HCT116 (cell line): ENCODE measurements around the gene TMOD4. TPM values are rescaled to one million over a fixed set of nuclear protein-coding genes. Genes with fewer than 3 reads are reported as not detected.

Experiments
- ATAC-seq: fragments of 200-7000 bp; cut with Tn5 transposase; 2 replicates; pipeline ENCODE4 v1.9.1; 2020; ENCODE audit warnings: mild to moderate bottlenecking, moderate library complexity
- BruUV-seq: library from RNA; stranded (reverse); fragments of 400-500 nt; replicated peaks from 2 replicates; lab custom pipeline; 2021; lab: Mats Ljungman, UMichigan
- CTCF ChIA-PET: fragments of 300-600 bp; sonication (Branson Sonifier 250); formaldehyde crosslinking; loops from one replicate; lab custom pipeline; 2021; ENCODE audit warnings: antibody characterized with exemption; lab: Charles Lee
- POLR2A ChIA-PET: fragments of 300-600, 350-600 bp; sonication (Branson Sonifier 250); formaldehyde crosslinking; loops from one replicate; lab custom pipeline; 2021; ENCODE audit warnings: antibody characterized with exemption; lab: Charles Lee
- RAD21 ChIA-PET, 2 experiments: fragments of 300-600 bp; sonication (Branson Sonifier 250); formaldehyde crosslinking; loops; one replicate each; lab custom pipeline; 2023; ENCODE audit warnings: low total read pairs in 2 of 2; ENCODE audit not compliant: uncharacterized antibody in 2 of 2, unreplicated experiment in 2 of 2, low non-redundant PET in 1 of 2; lab: Charles Lee
- DNase-seq: peaks from one replicate; pipeline ENCODE4 v3.0.0-alpha.2; 2010; ENCODE audit warnings: low read depth, low spot score
- H2AFZ ChIP-seq: fragments of 200-600 bp; shearing (Covaris generic), sonication (generic); 2 replicates; pipeline ENCODE4 v1.6.1; 2017; ENCODE audit warnings: low read depth, mixed run types, mixed read lengths, antibody characterized with exemption, low read length; ENCODE audit not compliant: poor library complexity, severe bottlenecking
- H3K27ac ChIP-seq: 2 replicates; pipeline ENCODE4 v1.5.1; 2012; ENCODE audit warnings: low read depth, low read length
- H3K27me3 ChIP-seq: fragments of 200-600 bp; sonication (generic); 2 replicates; pipeline ENCODE4 v1.6.1; 2016; ENCODE audit warnings: mixed run types, low read length, mixed read lengths; ENCODE audit not compliant: insufficient read depth
- H3K36me3 ChIP-seq, 2 experiments: fragments of 200-500 bp in 1 of 2; fragments of 200-600 bp in 1 of 2; sonication (Bioruptor generic) in 1 of 2; sonication (generic) in 1 of 2; 2 replicates each; pipeline versions ENCODE4 v1.5.1 to v1.6.1; 2014 to 2016; ENCODE audit warnings: low read length in 2 of 2, inconsistent platforms in 1 of 2, mixed read lengths in 1 of 2, mixed run types in 1 of 2; ENCODE audit not compliant: insufficient read depth in 2 of 2, control insufficient read depth in 1 of 2
- H3K4me1 ChIP-seq, 2 experiments: fragments of 200-600 bp in 1 of 2; sonication (generic) in 1 of 2; 2 replicates each; pipeline versions ENCODE4 v1.5.1 to v1.6.1; 2012 to 2017; ENCODE audit warnings: low read length in 2 of 2, inconsistent platforms in 1 of 2, mild to moderate bottlenecking in 1 of 2, mixed read lengths in 1 of 2, mixed run types in 1 of 2, moderate library complexity in 1 of 2; ENCODE audit not compliant: insufficient read depth in 2 of 2, control insufficient read depth in 1 of 2
- H3K4me2 ChIP-seq: fragments of 200-600 bp; sonication (generic); 2 replicates; pipeline ENCODE4 v1.6.1; 2017; ENCODE audit warnings: mixed run types, low read length, mixed read lengths
- H3K4me3 ChIP-seq, 2 experiments: fragments of 200-600 bp in 1 of 2; sonication (generic) in 1 of 2; replicated peaks in 1 of 2; 2 replicates each; pipeline ENCODE4 v1.5.1; 2011 to 2016; ENCODE audit warnings: low read length in 2 of 2, control low read depth in 1 of 2, low read depth in 1 of 2, mild to moderate bottlenecking in 1 of 2, mixed read lengths in 1 of 2, mixed run types in 1 of 2
- H3K79me2 ChIP-seq: fragments of 200-600 bp; sonication (generic); 2 replicates; pipeline ENCODE4 v1.6.1; 2017; ENCODE audit warnings: mild to moderate bottlenecking, mixed run types, low read length, moderate library complexity, mixed read lengths; ENCODE audit not compliant: insufficient read depth
- H3K9ac ChIP-seq: fragments of 200-600 bp; sonication (generic); 2 replicates; pipeline ENCODE4 v1.6.1; 2016; ENCODE audit warnings: low read length, mixed read lengths
- H3K9me2 ChIP-seq: fragments of 200-600 bp; sonication (generic), shearing (Covaris generic); 2 replicates; pipeline ENCODE4 v1.6.1; 2017; ENCODE audit warnings: mixed run types, mild to moderate bottlenecking, moderate library complexity; ENCODE audit not compliant: insufficient read depth
- H3K9me3 ChIP-seq, 2 experiments: fragments of 200-500 bp in 1 of 2; fragments of 200-600 bp in 1 of 2; sonication (Bioruptor generic) in 1 of 2; sonication (generic) in 1 of 2; 2 replicates each; pipeline ENCODE4 v1.6.1; 2014 to 2017; ENCODE audit warnings: low read length in 2 of 2, mixed read lengths in 2 of 2, inconsistent platforms in 1 of 2, low read depth in 1 of 2, mild to moderate bottlenecking in 1 of 2, mixed run types in 1 of 2, moderate library complexity in 1 of 2; ENCODE audit not compliant: control insufficient read depth in 1 of 2, insufficient read depth in 1 of 2
- H4K20me1 ChIP-seq: fragments of 200-600 bp; sonication (generic), shearing (Covaris generic); 2 replicates; pipeline ENCODE4 v1.6.1; 2017; ENCODE audit warnings: mixed run types, mild to moderate bottlenecking, moderate library complexity; ENCODE audit not compliant: insufficient read depth
- CBX3 ChIP-seq: IDR thresholded peaks from 2 replicates; pipeline ENCODE4 v1.6.1; 2012; ENCODE audit warnings: low read depth
- CTCF ChIP-seq, 3 experiments: fragments of 200-600 bp in 1 of 3; sonication (generic) in 1 of 3; IDR thresholded peaks in 2 of 3; conservative IDR thresholded peaks in 1 of 3; 2 replicates each; pipeline ENCODE4 v1.5.1; 2012 to 2017; ENCODE audit warnings: low read depth in 2 of 3, low read length in 2 of 3, antibody characterized with exemption in 1 of 3, borderline replicate concordance in 1 of 3, control low read depth in 1 of 3, mild to moderate bottlenecking in 1 of 3, mixed read lengths in 1 of 3, mixed run types in 1 of 3, moderate library complexity in 1 of 3; ENCODE audit not compliant: insufficient read depth in 1 of 3
- EGR1 ChIP-seq: IDR thresholded peaks from 2 replicates; pipeline ENCODE4 v1.6.1; 2012; ENCODE audit warnings: low read depth
- MAX ChIP-seq: IDR thresholded peaks from 2 replicates; pipeline ENCODE4 v1.6.1; 2012
- POLR2AphosphoS5 ChIP-seq: IDR thresholded peaks from 2 replicates; pipeline ENCODE4 v1.6.1; 2011; ENCODE audit warnings: mild to moderate bottlenecking, low read depth, low read length, moderate library complexity
- RAD21 ChIP-seq: IDR thresholded peaks from 2 replicates; pipeline ENCODE4 v1.6.1; 2012; ENCODE audit warnings: low read depth, mild to moderate bottlenecking
- REST ChIP-seq: IDR thresholded peaks from 2 replicates; pipeline ENCODE4 v1.6.1; 2012; ENCODE audit warnings: low read depth
- intact Hi-C: fragments of 100-400 bp; cut with micrococcal nuclease; formaldehyde crosslinking; loops from 2 replicates; pipeline ENCODE4 v1.10.0; 2022
- total RNA-seq: library from RNA; stranded (reverse); gene quantifications from one replicate; pipeline ENCODE4 v1.2.1, GENCODE V29; 2021; ENCODE audit not compliant: unreplicated experiment

The TMOD4 gene
- total RNA-seq, 1 experiment from 2014 or later: 1.8 TPM

- DNase-seq (no peak), ATAC-seq (peak; percentile 60)
- Histone ChIP-seq H2AFZ (no peak overlapping the region), H3K79me2 (no peaks in the 10 kb centered on the region), H3K4me3 (no peak overlapping the region), H3K27me3 (no peaks in the 10 kb centered on the region), H3K36me3 (no peaks in the 10 kb centered on the region), H4K20me1 (no peaks in the 10 kb centered on the region), H3K9ac (no peak overlapping the region), H3K4me1 (no peaks in the 10 kb centered on the region), H3K4me2 (no peak overlapping the region), H3K9me2 (no peaks in the 10 kb centered on the region), H3K27ac (no peak overlapping the region), H3K9me3 (no peaks in the 10 kb centered on the region)
- no peak for TF ChIP-seq CBX3
- TF ChIP-seq CTCF (IDR thresholded peaks at IDR 0.05 in 2 of 3, conservative IDR thresholded peaks at IDR 0.05 in 1 of 3; ENCODE audit: borderline replicate concordance in 1 of 3, insufficient read depth in 1 of 3, low read depth in 2 of 3, low read length in 2 of 3): peak in 2 of 3 experiments; percentile 18 to 29; a peak in 1 of 6 replicates
- CTCF ChIA-PET: no interaction called here
- POLR2A ChIA-PET: no interaction called here
- RAD21 ChIA-PET: no interaction called here
- BruUV-seq: no TSS peak
- intact Hi-C loops: no loop called here
These were observed 40.1 kb downstream of the TMOD4 start for GRCh38 chr1:151135433-151136385.

GRCh38 chr1:151134991-151135390 lies 40.8 kb downstream of the TMOD4 start:
- Histone ChIP-seq H3K9me3 (no peaks in the 10 kb centered on the region), H3K4me3 (no peak overlapping the region), H3K27me3 (no peaks in the 10 kb centered on the region), H3K27ac (no peak overlapping the region), H3K79me2 (no peaks in the 10 kb centered on the region), H3K4me2 (no peak overlapping the region), H3K9ac (no peak overlapping the region), H3K4me1 (no peaks in the 10 kb centered on the region)
- ChIA-PET RAD21 (no interaction called here), POLR2A (no interaction called here), CTCF (no interaction called here)
- intact Hi-C loops: no loop called here
- no peak; the same call in 1 of the 2 replicates for ATAC-seq
- TF ChIP-seq MAX (no peak), REST (no peak), POLR2AphosphoS5 (no peak), RAD21 (no peak), EGR1 (no peak)
- TF ChIP-seq, all 23 proteins: peak for 0
- no TSS peak for BruUV-seq
- no peak for DNase-seq
- H3K9me2 ChIP-seq: no peaks in the 10 kb centered on the region
- H3K36me3 ChIP-seq: no peaks in the 10 kb centered on the region
- H2AFZ ChIP-seq: no peak overlapping the region
- H4K20me1 ChIP-seq: no peaks in the 10 kb centered on the region
